ENCODE results near the gene ARPC1A.
"Not testable (repeated sequence)": the region's sequence is repeated elsewhere in the genome, so short reads cannot be mapped to it uniquely, and the experiment has no call there.

ARPC1A gene

DNA sequence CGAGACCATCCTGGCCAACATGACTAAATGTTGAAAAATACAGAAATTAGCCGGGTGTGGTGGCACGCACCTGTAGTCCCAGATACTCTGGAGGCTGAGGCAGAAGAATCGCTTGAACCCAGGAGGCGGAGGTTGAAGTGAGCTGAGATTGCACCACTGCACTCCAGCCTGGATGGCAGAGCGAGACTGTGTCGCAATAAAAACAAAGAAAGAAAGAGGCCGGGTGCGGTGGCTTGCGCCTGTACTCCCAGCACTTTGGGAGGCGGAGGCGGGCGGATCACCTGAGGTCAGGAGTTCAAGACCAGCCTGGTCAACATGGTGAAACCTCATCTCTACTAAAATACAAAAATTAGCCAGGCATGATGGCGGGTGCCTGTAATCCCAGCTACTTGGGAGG is 61.5 kb downstream of the ARPC1A start:
- H3K27ac ChIP-seq (ENCODE audit: low read length, poor library complexity, severe bottlenecking); H3K4me2 ChIP-seq (ENCODE audit: low read length, poor library complexity, severe bottlenecking); H2AK5ac ChIP-seq (ENCODE audit: low read length, severe bottlenecking); H2AFZ ChIP-seq (ENCODE audit: low read depth, low read length); H3K27me3 ChIP-seq (ENCODE audit: control insufficient read depth in 1 of 2, insufficient read depth in 1 of 2, low read length in 2 of 2); H4K91ac ChIP-seq (ENCODE audit: low read length); H3K9ac ChIP-seq (ENCODE audit: low read length); H3K4me3 ChIP-seq (ENCODE audit: insufficient read depth in 1 of 2, low read depth in 1 of 2, low read length in 2 of 2); H2BK15ac ChIP-seq (ENCODE audit: low read depth, poor library complexity, severe bottlenecking); H3K14ac ChIP-seq (ENCODE audit: low read length in 2 of 2); H2BK5ac ChIP-seq (ENCODE audit: low read depth, low read length, poor library complexity, severe bottlenecking); H2BK120ac ChIP-seq (ENCODE audit: low read depth, low read length); H3K23ac ChIP-seq (ENCODE audit: low read length in 2 of 2); H2BK12ac ChIP-seq (ENCODE audit: low read length in 2 of 2); H3K4ac ChIP-seq (ENCODE audit: low read depth in 1 of 2, low read length in 2 of 2); H3K9me3 ChIP-seq (ENCODE audit: control insufficient read depth, low read length); H4K8ac ChIP-seq (ENCODE audit: low read length); H3K18ac ChIP-seq (ENCODE audit: low read depth in 1 of 2, low read length in 2 of 2); DNase-seq: not testable (repeated sequence)
- Histone ChIP-seq H3K36me3 (ENCODE audit: control insufficient read depth in 1 of 2, insufficient read depth in 2 of 2, low read depth in 1 of 2, low read length in 2 of 2) (peaks cover 76 to 78% of the 10 kb centered on the region in 2 experiments), H3K4me1 (ENCODE audit: control insufficient read depth, insufficient read depth, low read depth, low read length) (peaks cover 10% of the 10 kb centered on the region), H3K79me1 (replicated peaks; ENCODE audit: low read length, poor library complexity, severe bottlenecking) (peaks cover 33% of the 10 kb centered on the region)
- 94% methylated on average over 13 of the region's 14 CpGs for WGBS

DNA sequence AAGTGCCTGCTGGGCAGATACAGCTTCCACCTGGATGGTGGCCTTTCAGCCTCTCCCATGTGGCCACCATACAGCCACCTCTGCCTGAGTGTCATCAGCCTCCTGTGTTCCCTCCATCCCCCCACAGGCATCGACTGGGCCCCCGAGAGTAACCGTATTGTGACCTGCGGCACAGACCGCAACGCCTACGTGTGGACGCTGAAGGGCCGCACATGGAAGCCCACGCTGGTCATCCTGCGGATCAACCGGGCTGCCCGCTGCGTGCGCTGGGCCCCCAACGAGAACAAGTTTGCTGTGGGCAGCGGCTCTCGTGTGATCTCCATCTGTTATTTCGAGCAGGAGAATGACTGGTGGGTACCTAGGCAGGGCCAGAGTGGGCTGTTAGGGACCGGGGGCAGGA is 62.2 kb downstream of the ARPC1A start:
- Histone ChIP-seq H4K8ac (ENCODE audit: low read length) (no peak overlapping the region), H2BK15ac (ENCODE audit: low read depth, poor library complexity, severe bottlenecking) (no peak overlapping the region), H3K18ac (ENCODE audit: low read depth in 1 of 2, low read length in 2 of 2) (no peak overlapping the region), H3K14ac (ENCODE audit: low read length in 2 of 2) (no peak overlapping the region), H3K27me3 (ENCODE audit: control insufficient read depth in 1 of 2, insufficient read depth in 1 of 2, low read length in 2 of 2) (no peaks in the 10 kb centered on the region), H2AK5ac (ENCODE audit: low read length, severe bottlenecking) (no peak overlapping the region), H3K9me3 (ENCODE audit: control insufficient read depth, low read length) (no peaks in the 10 kb centered on the region), H3K4ac (ENCODE audit: low read depth in 1 of 2, low read length in 2 of 2) (no peak overlapping the region), H3K4me1 (ENCODE audit: control insufficient read depth, insufficient read depth, low read depth, low read length) (peaks cover 17% of the 10 kb centered on the region), H2BK5ac (ENCODE audit: low read depth, low read length, poor library complexity, severe bottlenecking) (no peak overlapping the region), H4K91ac (ENCODE audit: low read length) (no peak overlapping the region), H3K36me3 (ENCODE audit: control insufficient read depth in 1 of 2, insufficient read depth in 2 of 2, low read depth in 1 of 2, low read length in 2 of 2) (peaks cover 80 to 81% of the 10 kb centered on the region in 2 experiments), H2BK120ac (ENCODE audit: low read depth, low read length) (no peak overlapping the region), H3K23ac (ENCODE audit: low read length in 2 of 2) (no peak overlapping the region), H3K27ac (ENCODE audit: low read length, poor library complexity, severe bottlenecking) (no peak overlapping the region), H3K4me3 (ENCODE audit: insufficient read depth in 1 of 2, low read depth in 1 of 2, low read length in 2 of 2) (no peak overlapping the region), H3K9ac (ENCODE audit: low read length) (no peak overlapping the region), H3K79me1 (replicated peaks; ENCODE audit: low read length, poor library complexity, severe bottlenecking) (peaks cover 34% of the 10 kb centered on the region), H2BK12ac (ENCODE audit: low read length in 2 of 2) (no peak overlapping the region), H2AFZ (ENCODE audit: low read depth, low read length) (no peak overlapping the region), H3K4me2 (ENCODE audit: low read length, poor library complexity, severe bottlenecking) (no peak overlapping the region)
- no peak for DNase-seq
- 98% methylated on average over 20 of the region's 20 CpGs for WGBS

DNA sequence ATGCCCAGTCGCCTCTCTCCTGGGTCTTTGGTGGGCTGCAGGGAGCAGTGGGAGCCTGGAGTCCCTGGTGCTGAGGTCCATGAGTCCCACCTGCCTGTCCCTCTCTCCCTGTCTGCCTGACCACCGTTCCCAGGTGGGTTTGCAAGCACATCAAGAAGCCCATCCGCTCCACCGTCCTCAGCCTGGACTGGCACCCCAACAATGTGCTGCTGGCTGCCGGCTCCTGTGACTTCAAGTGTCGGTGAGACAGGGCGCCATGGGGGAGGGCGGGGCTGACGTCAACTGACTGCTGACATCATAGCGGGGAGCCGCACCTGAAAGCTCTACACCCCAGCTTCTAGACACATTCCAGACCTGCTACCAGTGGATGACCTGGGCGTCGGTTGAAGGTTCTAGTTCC is 64.1 kb downstream of the ARPC1A start:
- WGBS = 95% methylated on average over 13 of the region's 13 CpGs
- no peak overlapping the region for H2BK15ac ChIP-seq (ENCODE audit: low read depth, poor library complexity, severe bottlenecking)
- H2BK5ac ChIP-seq (ENCODE audit: low read depth, low read length, poor library complexity, severe bottlenecking) = no peak overlapping the region
- H3K4me2 ChIP-seq (ENCODE audit: low read length, poor library complexity, severe bottlenecking) = no peak overlapping the region
- H2AK5ac ChIP-seq (ENCODE audit: low read length, severe bottlenecking) = no peak overlapping the region
- no peaks in the 10 kb centered on the region for H3K27me3 ChIP-seq (ENCODE audit: control insufficient read depth in 1 of 2, insufficient read depth in 1 of 2, low read length in 2 of 2)
- no peak overlapping the region for H3K18ac ChIP-seq (ENCODE audit: low read depth in 1 of 2, low read length in 2 of 2)
- H3K79me1 ChIP-seq (replicated peaks; ENCODE audit: low read length, poor library complexity, severe bottlenecking) = peaks cover 30% of the 10 kb centered on the region
- H4K91ac ChIP-seq (ENCODE audit: low read length) = no peak overlapping the region
- no peak overlapping the region for H3K14ac ChIP-seq (ENCODE audit: low read length in 2 of 2)
- H2BK120ac ChIP-seq (ENCODE audit: low read depth, low read length) = no peak overlapping the region
- H3K4me1 ChIP-seq (ENCODE audit: control insufficient read depth, insufficient read depth, low read depth, low read length) = peaks cover 21% of the 10 kb centered on the region
- H3K27ac ChIP-seq (ENCODE audit: low read length, poor library complexity, severe bottlenecking) = no peak overlapping the region
- H3K9ac ChIP-seq (ENCODE audit: low read length) = no peak overlapping the region
- no peak overlapping the region for H3K4ac ChIP-seq (ENCODE audit: low read depth in 1 of 2, low read length in 2 of 2)
- no peak overlapping the region for H2BK12ac ChIP-seq (ENCODE audit: low read length in 2 of 2)
- H4K8ac ChIP-seq (ENCODE audit: low read length) = no peak overlapping the region
- no peak overlapping the region for H2AFZ ChIP-seq (ENCODE audit: low read depth, low read length)
- no peak for DNase-seq
- peak overlapping the region in 1 of 2 experiments; percentile 15 for H3K4me3 ChIP-seq (ENCODE audit: insufficient read depth in 1 of 2, low read depth in 1 of 2, low read length in 2 of 2)
- H3K9me3 ChIP-seq (ENCODE audit: control insufficient read depth, low read length) = no peaks in the 10 kb centered on the region
- H3K36me3 ChIP-seq (ENCODE audit: control insufficient read depth in 1 of 2, insufficient read depth in 2 of 2, low read depth in 1 of 2, low read length in 2 of 2) = peaks cover 80% of the 10 kb centered on the region in 2 experiments
- H3K23ac ChIP-seq (ENCODE audit: low read length in 2 of 2) = no peak overlapping the region

DNA sequence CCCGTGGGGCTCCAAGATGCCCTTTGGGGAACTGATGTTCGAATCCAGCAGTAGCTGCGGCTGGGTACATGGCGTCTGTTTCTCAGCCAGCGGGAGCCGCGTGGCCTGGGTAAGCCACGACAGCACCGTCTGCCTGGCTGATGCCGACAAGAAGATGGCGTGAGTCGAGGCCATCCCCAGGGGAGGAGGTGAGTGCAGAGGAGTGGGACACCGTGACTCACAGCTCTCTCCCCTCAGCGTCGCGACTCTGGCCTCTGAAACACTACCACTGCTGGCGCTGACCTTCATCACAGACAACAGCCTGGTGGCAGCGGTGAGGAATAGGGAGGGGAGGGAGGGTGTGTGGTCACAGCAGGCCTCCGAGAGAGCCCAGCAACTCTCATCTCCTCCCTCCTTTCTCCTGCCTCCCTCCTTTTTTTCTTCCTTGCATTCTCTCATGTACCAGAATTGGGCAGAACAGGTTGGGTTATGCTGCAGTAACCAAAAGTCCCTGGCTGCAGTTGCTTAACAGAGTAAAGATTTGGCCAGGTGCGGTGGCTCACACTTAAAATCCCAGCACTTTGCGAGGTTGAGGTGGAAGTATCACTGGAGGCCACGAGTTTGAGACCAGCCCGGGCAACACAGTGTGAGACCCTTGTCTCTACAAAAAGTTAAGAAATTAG is 65.4 kb downstream of the ARPC1A start:
- Histone ChIP-seq H3K23ac (ENCODE audit: low read length in 2 of 2) (no peak overlapping the region), H3K27me3 (ENCODE audit: control insufficient read depth in 1 of 2, insufficient read depth in 1 of 2, low read length in 2 of 2) (no peaks in the 10 kb centered on the region), H3K4me2 (ENCODE audit: low read length, poor library complexity, severe bottlenecking) (no peak overlapping the region), H3K18ac (ENCODE audit: low read depth in 1 of 2, low read length in 2 of 2) (no peak overlapping the region), H2AFZ (ENCODE audit: low read depth, low read length) (no peak overlapping the region), H2BK5ac (ENCODE audit: low read depth, low read length, poor library complexity, severe bottlenecking) (no peak overlapping the region), H3K79me1 (replicated peaks; ENCODE audit: low read length, poor library complexity, severe bottlenecking) (peaks cover 27% of the 10 kb centered on the region), H3K27ac (ENCODE audit: low read length, poor library complexity, severe bottlenecking) (no peak overlapping the region), H2BK120ac (ENCODE audit: low read depth, low read length) (no peak overlapping the region), H4K8ac (ENCODE audit: low read length) (no peak overlapping the region), H3K14ac (ENCODE audit: low read length in 2 of 2) (no peak overlapping the region), H3K4me1 (ENCODE audit: control insufficient read depth, insufficient read depth, low read depth, low read length) (peaks cover 21% of the 10 kb centered on the region), H3K9ac (ENCODE audit: low read length) (no peak overlapping the region), H2AK5ac (ENCODE audit: low read length, severe bottlenecking) (no peak overlapping the region), H3K36me3 (ENCODE audit: control insufficient read depth in 1 of 2, insufficient read depth in 2 of 2, low read depth in 1 of 2, low read length in 2 of 2) (peaks cover 87% of the 10 kb centered on the region in 2 experiments), H3K9me3 (ENCODE audit: control insufficient read depth, low read length) (no peaks in the 10 kb centered on the region), H2BK15ac (ENCODE audit: low read depth, poor library complexity, severe bottlenecking) (no peak overlapping the region), H4K91ac (ENCODE audit: low read length) (no peak overlapping the region), H2BK12ac (ENCODE audit: low read length in 2 of 2) (no peak overlapping the region), H3K4me3 (ENCODE audit: insufficient read depth in 1 of 2, low read depth in 1 of 2, low read length in 2 of 2) (peak overlapping the region in 1 of 2 experiments; percentile 5), H3K4ac (ENCODE audit: low read depth in 1 of 2, low read length in 2 of 2) (no peak overlapping the region)
- 95% methylated on average over 15 of the region's 23 CpGs for WGBS
- no peak for DNase-seq
